Endothelial cell of umbilical vein (primary cell): ENCODE results near the gene ECT2. TPM values are rescaled to one million over a fixed set of nuclear protein-coding genes. Genes with fewer than 3 reads are reported as not detected.

ENCODE experiments used
- BruUV-seq: library from RNA; stranded (reverse); fragments of 400-500 nt; replicated peaks from 2 replicates; lab custom pipeline; 2021; lab: Mats Ljungman, UMichigan
- CTCF ChIA-PET: fragments of 300-600, 350-600 bp; sonication (Branson Sonifier 250); formaldehyde crosslinking; loops from one replicate; lab custom pipeline; 2021; ENCODE audit warnings: antibody characterized with exemption, inconsistent platforms; lab: Charles Lee
- POLR2A ChIA-PET: fragments of 300-600, 350-600 bp; sonication (Branson Sonifier 250); formaldehyde crosslinking; loops from one replicate; lab custom pipeline; 2021; ENCODE audit warnings: antibody characterized with exemption, inconsistent platforms; lab: Charles Lee
- DNase-seq: peaks from one replicate; pipeline ENCODE4 v3.0.0-alpha.2; 2011; ENCODE audit warnings: low read depth, low spot score
- FAIRE-seq: peaks from 2 replicates; lab custom pipeline; 2011; peaks lifted over from hg19 to GRCh38; lab: Jason Lieb, UNC
- H2AFZ ChIP-seq: 2 replicates; pipeline ENCODE4 v1.6.0; 2012; ENCODE audit warnings: low read depth, low read length, control low read depth, inconsistent platforms
- H3K27ac ChIP-seq: 2 replicates; pipeline ENCODE4 v1.5.1; 2011; ENCODE audit warnings: low read depth, mild to moderate bottlenecking, control low read depth, low read length, moderate library complexity; ENCODE audit not compliant: insufficient read depth
- H3K27me3 ChIP-seq, 2 experiments: 2 replicates each; pipeline versions ENCODE4 v1.6.0 to v1.6.1; 2011; ENCODE audit warnings: low read length in 2 of 2, mixed read lengths in 1 of 2; ENCODE audit not compliant: control insufficient read depth in 2 of 2, insufficient read depth in 2 of 2
- H3K36me3 ChIP-seq, 2 experiments: 2 replicates in 1 of 2; 3 replicates in 1 of 2; pipeline ENCODE4 v1.5.1; 2011; ENCODE audit warnings: low read length in 2 of 2, mild to moderate bottlenecking in 1 of 2, moderate library complexity in 1 of 2; ENCODE audit not compliant: control insufficient read depth in 2 of 2, insufficient read depth in 2 of 2; ENCODE audit errors: extremely low read depth in 1 of 2
- H3K4me1 ChIP-seq: 3 replicates; pipeline ENCODE4 v1.5.1; 2011; ENCODE audit warnings: mild to moderate bottlenecking, low read length; ENCODE audit not compliant: control insufficient read depth, insufficient read depth; ENCODE audit errors: extremely low read depth
- H3K4me2 ChIP-seq: 2 replicates; pipeline ENCODE4 v1.6.1; 2011; ENCODE audit warnings: low read length, control low read depth, mixed read lengths; ENCODE audit not compliant: insufficient read depth
- H3K4me3 ChIP-seq, 3 experiments: fragments of 200-600 bp in 1 of 3; sonication (generic), shearing (Covaris generic) in 1 of 3; replicated peaks in 1 of 3; 2 replicates each; pipeline ENCODE4 v1.5.1; 2011 to 2016; ENCODE audit warnings: control low read depth in 3 of 3, low read length in 3 of 3, mild to moderate bottlenecking in 2 of 3, inconsistent platforms in 1 of 3, low read depth in 1 of 3, moderate library complexity in 1 of 3; ENCODE audit not compliant: insufficient read depth in 1 of 3
- H3K79me2 ChIP-seq: 2 replicates; pipeline ENCODE4 v1.6.0; 2012; ENCODE audit warnings: low read length, inconsistent platforms; ENCODE audit not compliant: control insufficient read depth, insufficient read depth
- H3K9ac ChIP-seq: replicated peaks from 2 replicates; pipeline ENCODE3; 2011; ENCODE audit warnings: low read length, control low read depth; ENCODE audit not compliant: insufficient read depth; ENCODE audit errors: extremely low read depth
- H3K9me1 ChIP-seq: replicated peaks from 3 replicates; pipeline ENCODE4 v1.6.0; 2011; ENCODE audit warnings: mild to moderate bottlenecking, low read length; ENCODE audit not compliant: control insufficient read depth, insufficient read depth; ENCODE audit errors: extremely low read depth
- H3K9me3 ChIP-seq: replicated peaks from 2 replicates; pipeline ENCODE4 v1.5.1; 2012; ENCODE audit warnings: low read length, inconsistent platforms; ENCODE audit not compliant: control insufficient read depth, insufficient read depth
- H4K20me1 ChIP-seq: replicated peaks from 2 replicates; pipeline ENCODE3; 2011; ENCODE audit warnings: mild to moderate bottlenecking, low read length; ENCODE audit not compliant: control insufficient read depth, insufficient read depth; ENCODE audit errors: extremely low read depth
- EZH2 ChIP-seq: IDR thresholded peaks from 2 replicates; pipeline ENCODE4 v1.6.1; 2012; ENCODE audit warnings: borderline replicate concordance, low read depth, mild to moderate bottlenecking, moderate library complexity, low read length, inconsistent platforms; ENCODE audit not compliant: severe bottlenecking
- FOS ChIP-seq: IDR thresholded peaks from 2 replicates; pipeline ENCODE4 v1.6.1; 2011; ENCODE audit warnings: mild to moderate bottlenecking, low read length, moderate library complexity, borderline replicate concordance; ENCODE audit not compliant: insufficient read depth
- GATA2 ChIP-seq: IDR thresholded peaks from 2 replicates; pipeline ENCODE4 v1.7.0; 2011; ENCODE audit warnings: low read depth, mild to moderate bottlenecking, moderate library complexity, mixed read lengths, low read length; ENCODE audit not compliant: insufficient read length, insufficient read depth
- JUN ChIP-seq: IDR thresholded peaks from 2 replicates; pipeline ENCODE4 v1.6.1; 2011; ENCODE audit warnings: borderline replicate concordance, low read depth; ENCODE audit not compliant: insufficient read length, insufficient read depth
- MYC ChIP-seq: IDR thresholded peaks from one replicate; pipeline ENCODE4 v1.6.1; 2011; ENCODE audit warnings: mild to moderate bottlenecking, low read depth, low read length
- POLR2A ChIP-seq: IDR thresholded peaks from 2 replicates; pipeline ENCODE4 v1.6.1; 2012; ENCODE audit warnings: low read depth, mild to moderate bottlenecking, control low read depth, low read length
- POLR2AphosphoS5 ChIP-seq: IDR thresholded peaks from 2 replicates; pipeline ENCODE4 v1.6.1; 2012; ENCODE audit warnings: low read depth, mild to moderate bottlenecking, control low read depth, low read length, moderate library complexity; ENCODE audit not compliant: insufficient read depth
- dilution Hi-C: fragments of 300-500 bp; cut with MboI; formaldehyde crosslinking; loops from one replicate; pipeline ENCODE4 v1.15.0; 2019; ENCODE audit warnings: low sequenced_read_pairs; ENCODE audit not compliant: extremely low pct_ligation_motif_present
- intact Hi-C: fragments of 100-400 bp; cut with micrococcal nuclease; formaldehyde crosslinking; loops from one replicate; pipeline ENCODE4 v1.10.0; 2022
- polyA plus RNA-seq, 4 experiments: library from polyadenylated mRNA; depleted of rRNA in 3 of 4; stranded (reverse) in 3 of 4; unstranded in 1 of 4; fragments of >200 nt; gene quantifications; 2 replicates each; pipeline versions ENCODE4 v1.2.1 to v1.2.3, GENCODE V29; 2011 to 2012; ENCODE audit warnings: missing spikeins in 1 of 4
- total RNA-seq: library from RNA; stranded (reverse); gene quantifications from 2 replicates; pipeline ENCODE4 v1.2.3, GENCODE V29; 2021
- TF ChIP-seq, protein P1 (sequence below), 2 donors: IDR thresholded peaks; 1 replicate in 1 of 2; 2 replicates in 1 of 2; pipeline ENCODE4 v1.5.1; 2011; ENCODE audit warnings: low read length in 2 of 2, mild to moderate bottlenecking in 2 of 2, moderate library complexity in 2 of 2, control low read depth in 1 of 2, inconsistent platforms in 1 of 2, low read depth in 1 of 2; ENCODE audit not compliant: insufficient read depth in 1 of 2; ENCODE audit errors: extremely low read depth in 1 of 2
- TF ChIP-seq, protein P2 (sequence below): IDR thresholded peaks from 2 replicates; pipeline ENCODE4 v1.6.1; 2011; ENCODE audit not compliant: insufficient read depth, insufficient read length

The ECT2 gene
- total and polyA plus RNA-seq, 2 donors (not counting 3 experiments of a cell fraction or from before 2014, with no cell fraction given), result 10.3 to 47.5 TPM

DNA sequence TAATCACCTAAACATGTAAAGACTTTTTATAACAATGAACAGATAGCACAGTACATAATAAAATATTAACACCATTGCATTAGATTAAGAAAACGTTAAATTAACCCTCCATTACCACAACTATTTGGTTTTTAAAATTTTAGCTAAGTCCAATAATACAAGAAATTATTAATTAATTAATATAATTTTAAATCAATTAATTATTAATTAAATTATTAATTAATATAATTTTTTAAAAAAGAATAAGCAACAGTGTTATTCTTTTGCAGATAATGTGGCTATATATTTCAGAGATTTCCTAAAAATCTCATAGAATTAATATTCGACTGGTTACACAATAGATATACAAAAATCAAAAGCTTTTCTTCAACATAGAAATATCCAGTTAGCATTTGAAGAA, 82.5 kb downstream of the ECT2 start:
- Histone ChIP-seq H3K27me3 (no peaks in the 10 kb centered on the region), H3K4me1 (no peaks in the 10 kb centered on the region), H4K20me1 (no peaks in the 10 kb centered on the region), H3K9me3 (no peaks in the 10 kb centered on the region), H2AFZ (no peak overlapping the region), H3K9ac (no peak overlapping the region), H3K36me3 (no peaks in the 10 kb centered on the region), H3K4me3 (no peak overlapping the region), H3K9me1 (no peaks in the 10 kb centered on the region), H3K79me2 (no peaks in the 10 kb centered on the region), H3K4me2 (no peak overlapping the region), H3K27ac (no peak overlapping the region)
- FAIRE-seq (no peak), DNase-seq (no peak)
- BruUV-seq, result no TSS peak
- intact Hi-C loops (no loop called here), dilution Hi-C loops (no loop called here)
- TF ChIP-seq FOS (no peak), EZH2 (no peak), JUN (no peak), GATA2 (no peak), MYC (no peak), POLR2A (no peak), POLR2AphosphoS5 (no peak)
- TF ChIP-seq, protein P1, sequence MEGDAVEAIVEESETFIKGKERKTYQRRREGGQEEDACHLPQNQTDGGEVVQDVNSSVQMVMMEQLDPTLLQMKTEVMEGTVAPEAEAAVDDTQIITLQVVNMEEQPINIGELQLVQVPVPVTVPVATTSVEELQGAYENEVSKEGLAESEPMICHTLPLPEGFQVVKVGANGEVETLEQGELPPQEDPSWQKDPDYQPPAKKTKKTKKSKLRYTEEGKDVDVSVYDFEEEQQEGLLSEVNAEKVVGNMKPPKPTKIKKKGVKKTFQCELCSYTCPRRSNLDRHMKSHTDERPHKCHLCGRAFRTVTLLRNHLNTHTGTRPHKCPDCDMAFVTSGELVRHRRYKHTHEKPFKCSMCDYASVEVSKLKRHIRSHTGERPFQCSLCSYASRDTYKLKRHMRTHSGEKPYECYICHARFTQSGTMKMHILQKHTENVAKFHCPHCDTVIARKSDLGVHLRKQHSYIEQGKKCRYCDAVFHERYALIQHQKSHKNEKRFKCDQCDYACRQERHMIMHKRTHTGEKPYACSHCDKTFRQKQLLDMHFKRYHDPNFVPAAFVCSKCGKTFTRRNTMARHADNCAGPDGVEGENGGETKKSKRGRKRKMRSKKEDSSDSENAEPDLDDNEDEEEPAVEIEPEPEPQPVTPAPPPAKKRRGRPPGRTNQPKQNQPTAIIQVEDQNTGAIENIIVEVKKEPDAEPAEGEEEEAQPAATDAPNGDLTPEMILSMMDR (IDR thresholded peaks at IDR 0.05; ENCODE audit: extremely low read depth in 1 of 2, insufficient read depth in 1 of 2, low read depth in 1 of 2, low read length in 2 of 2), result no peak
- TF ChIP-seq, protein P2, sequence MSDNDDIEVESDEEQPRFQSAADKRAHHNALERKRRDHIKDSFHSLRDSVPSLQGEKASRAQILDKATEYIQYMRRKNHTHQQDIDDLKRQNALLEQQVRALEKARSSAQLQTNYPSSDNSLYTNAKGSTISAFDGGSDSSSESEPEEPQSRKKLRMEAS, result no peak
- POLR2A ChIA-PET, result no interaction called here
- CTCF ChIA-PET, result interaction anchor here (1.4 kb wide), 1 partner anchor 212 kb away, joined by 5 read pairs; no protein-coding TSS in a partner anchor
